ENCODE results near the gene TPR. TPM values are rescaled to one million over a fixed set of nuclear protein-coding genes. Genes with fewer than 3 reads are reported as not detected.
A peak's percentile ranks its signal among the peaks of the same experiment; 100 is the strongest.
"Not testable (repeated sequence)": the region's sequence is repeated elsewhere in the genome, so short reads cannot be mapped to it uniquely, and the experiment has no call there.

Gene TPR
- 68.6 and 82.5 TPM in 2 replicates for total RNA-seq (2014; rRNA removed; shearing (Covaris generic))

DNA sequence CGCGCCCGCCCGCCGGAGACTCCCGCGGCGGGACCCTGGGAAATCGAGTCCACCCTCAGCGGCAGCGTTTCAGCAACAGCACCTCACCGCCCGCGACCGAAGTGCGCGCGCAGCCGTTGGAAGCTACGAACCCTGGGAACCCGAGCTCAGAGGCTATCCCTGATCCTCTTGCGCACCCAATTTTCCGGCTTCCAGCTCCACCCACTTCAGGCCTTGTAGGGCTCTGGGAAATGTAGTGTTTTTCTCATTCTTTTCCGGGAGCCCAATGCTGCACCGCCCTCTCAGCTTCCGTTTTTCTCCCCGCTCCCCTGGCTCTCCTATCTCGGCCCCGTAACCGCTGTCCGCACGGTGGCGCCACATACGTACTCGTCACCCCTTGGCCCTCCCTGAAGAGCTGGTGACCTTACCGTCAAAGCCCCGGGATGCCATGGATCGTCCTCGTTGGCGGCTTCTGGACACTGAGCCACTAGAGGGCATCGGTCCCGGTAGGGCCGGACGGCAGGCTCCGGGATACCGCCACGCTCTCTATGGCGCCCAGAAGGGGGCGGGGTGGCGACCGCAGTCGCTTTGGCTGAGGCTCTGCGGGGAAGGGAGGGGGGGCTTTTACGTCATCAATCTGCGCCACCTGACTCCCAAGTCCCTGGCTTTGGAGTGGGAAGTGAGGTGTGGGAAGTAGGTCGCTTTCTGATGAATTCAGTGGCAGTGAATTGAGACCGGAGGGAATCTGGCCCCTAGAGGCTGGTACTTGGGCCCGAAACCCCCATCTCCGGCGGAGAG lies at the start of gene TPR, which contains the start of gene ODR4:
TSS of gene TPR (minus strand) at position 102 of the 777 bp plus-strand sequence. CDS start 225 bp downstream, outside the sequence.
TSS of gene ODR4 (plus strand) at position 687 of the 777 bp plus-strand sequence. CDS start 3,948 bp downstream, outside the sequence.
- DNase-seq (ENCODE audit: low spot score): peak; percentile 100

- DNase-seq (ENCODE audit: low spot score): no peak
Measured at GRCh38 chr1:186424539-186424938, 49.5 kb upstream of the TPR start.

- DNase-seq (ENCODE audit: low spot score): no peak
Measured at GRCh38 chr1:186421446-186421845, 46.4 kb upstream of the TPR start.

DNA sequence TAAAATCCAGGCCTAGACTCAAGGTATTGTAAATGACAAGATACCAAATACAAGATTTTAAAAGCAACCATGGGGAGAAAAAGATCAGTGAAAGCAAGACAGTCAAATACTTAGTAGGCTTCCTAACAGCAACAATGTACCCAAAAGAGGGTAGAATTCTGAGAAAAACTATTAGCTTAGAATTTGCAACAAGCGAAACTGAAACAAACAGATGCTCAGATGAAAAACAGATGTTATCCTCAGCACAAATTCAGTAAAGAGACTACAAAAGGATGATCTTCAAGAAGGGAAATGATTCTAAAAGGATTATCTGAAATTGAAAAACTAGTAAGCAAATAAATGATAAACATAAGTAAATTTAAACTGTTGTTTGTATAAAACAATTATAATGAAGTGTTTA lies 45.9 kb upstream of the TPR start:
- no peak for DNase-seq (ENCODE audit: low spot score)

- no peak for DNase-seq (ENCODE audit: low spot score)
Measured at GRCh38 chr1:186420311-186420710, 45.3 kb upstream of the TPR start.

DNA sequence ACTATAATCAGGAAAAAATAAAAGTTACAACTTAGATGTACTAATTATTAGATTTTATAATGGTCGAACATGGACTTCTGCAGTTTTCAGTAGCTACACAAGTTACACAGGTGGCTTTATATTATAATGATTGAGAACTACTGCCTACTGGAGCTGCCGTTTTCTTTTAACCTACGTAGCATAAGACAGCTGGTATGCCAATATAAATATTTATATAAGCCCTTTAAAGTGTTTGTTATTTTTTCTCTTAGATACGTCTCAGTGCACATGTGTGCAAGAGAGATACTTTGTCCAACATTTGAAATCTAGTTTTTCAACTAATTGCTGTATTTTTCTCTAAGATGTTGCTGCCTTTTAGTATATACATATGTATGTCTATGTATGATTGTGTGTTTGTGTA lies 43.5 kb upstream of the TPR start:
- DNase-seq (ENCODE audit: low spot score): no peak

GRCh38 chr1:186413319-186413718 lies 38.3 kb upstream of the TPR start:
- no peak for DNase-seq (ENCODE audit: low spot score)

- no peak for DNase-seq (ENCODE audit: low spot score)
Measured at GRCh38 chr1:186409091-186409490, 34.0 kb upstream of the TPR start.

GRCh38 chr1:186404454-186405051 lies 29.5 kb upstream of the TPR start:
- peak; percentile 66 for DNase-seq (ENCODE audit: low spot score)

DNA sequence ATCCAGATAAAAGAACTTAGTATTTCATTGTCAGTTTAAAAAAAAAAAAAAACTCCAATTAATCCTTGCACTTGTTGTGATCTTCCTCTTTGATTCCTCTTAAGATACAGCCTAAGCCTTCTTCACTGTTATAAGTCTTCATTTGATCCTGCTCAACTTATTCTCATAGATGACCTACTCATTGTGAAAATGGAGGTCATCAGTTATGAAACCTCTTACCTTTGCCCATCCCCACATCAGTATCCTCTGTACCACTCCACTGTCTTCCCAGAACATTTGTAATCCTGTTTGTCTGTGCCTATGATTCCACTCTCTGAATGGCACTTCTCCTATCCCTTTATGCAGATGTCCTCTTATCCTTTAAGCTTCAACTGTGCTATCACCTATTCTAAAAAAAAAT lies 28.6 kb upstream of the TPR start:
- no peak for DNase-seq (ENCODE audit: low spot score)

DNA sequence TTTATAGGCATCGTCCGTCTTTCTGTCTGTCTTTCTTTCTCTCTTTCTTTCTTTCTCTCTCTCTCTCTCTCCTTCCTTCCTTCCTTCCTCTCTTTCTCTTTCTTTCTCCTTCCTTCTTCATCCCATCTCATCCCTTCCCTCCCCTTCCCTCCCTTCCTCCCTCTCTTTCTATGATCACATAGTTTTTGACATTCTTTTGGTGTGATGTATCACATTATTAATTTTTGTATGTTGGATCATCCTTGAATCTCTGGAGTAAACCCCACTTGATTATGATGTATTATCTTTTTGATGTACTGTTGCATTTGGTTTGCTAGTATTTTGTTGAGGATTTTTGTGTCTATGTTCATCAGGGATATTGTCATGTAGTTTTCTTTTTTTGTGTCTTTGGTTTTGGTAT lies 26.4 kb upstream of the TPR start:
- DNase-seq (ENCODE audit: low spot score): not testable (repeated sequence)

GRCh38 chr1:186392711-186393110 lies 17.7 kb upstream of the TPR start:
- not testable (repeated sequence) for DNase-seq (ENCODE audit: low spot score)

GRCh38 chr1:186391841-186392240 lies 16.8 kb upstream of the TPR start:
- DNase-seq (ENCODE audit: low spot score): no peak

DNA sequence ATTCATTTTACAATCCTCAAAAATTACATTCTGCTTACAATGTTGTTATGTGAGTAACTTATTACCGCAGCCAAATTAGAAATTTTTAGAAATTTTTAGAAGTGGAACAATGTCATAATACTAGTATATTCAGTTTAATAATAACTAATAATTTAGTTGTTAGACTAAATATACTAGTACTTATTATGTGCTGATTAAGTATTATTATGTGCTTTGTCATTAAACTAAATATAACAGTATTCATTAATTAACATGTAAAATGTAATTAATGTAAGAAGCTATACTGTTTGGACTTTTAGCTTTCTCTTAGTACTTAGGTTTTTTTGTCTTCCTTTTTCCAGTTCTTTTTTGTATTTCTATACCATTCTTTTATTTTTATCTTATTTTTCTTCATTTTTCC lies 15.9 kb upstream of the TPR start:
- DNase-seq (ENCODE audit: low spot score): no peak

DNA sequence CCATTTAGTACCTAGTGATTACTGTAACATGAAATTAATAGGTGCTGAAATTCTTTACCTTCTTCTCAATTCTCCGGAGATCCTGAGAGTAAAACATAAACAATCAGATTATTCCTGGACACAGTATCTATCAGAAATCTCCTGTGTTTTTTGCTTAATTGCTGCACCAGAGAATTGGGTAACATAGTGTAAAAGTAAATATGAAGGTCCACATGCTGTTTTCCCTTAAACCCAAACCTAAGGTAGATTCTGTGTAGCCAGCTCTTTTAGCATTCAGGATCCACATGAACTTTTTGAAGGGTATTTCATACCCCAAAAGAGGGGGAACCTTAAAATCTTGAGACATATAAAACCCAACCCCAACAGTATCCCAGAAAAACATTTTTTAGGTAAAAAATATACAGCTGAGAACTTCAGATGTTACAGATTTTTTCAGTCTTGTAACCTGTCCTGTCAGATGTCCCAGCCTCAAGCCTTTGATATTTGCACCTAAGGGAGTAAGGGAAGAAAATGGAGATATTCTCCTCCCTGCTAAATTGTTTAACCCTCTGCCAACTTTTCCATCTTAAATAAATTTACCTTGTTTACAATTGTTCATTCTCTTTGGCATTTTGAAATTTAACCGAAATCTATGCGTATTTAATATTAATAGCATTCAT lies 11.8 kb upstream of the TPR start:
- DNase-seq (ENCODE audit: low spot score): no peak

DNA sequence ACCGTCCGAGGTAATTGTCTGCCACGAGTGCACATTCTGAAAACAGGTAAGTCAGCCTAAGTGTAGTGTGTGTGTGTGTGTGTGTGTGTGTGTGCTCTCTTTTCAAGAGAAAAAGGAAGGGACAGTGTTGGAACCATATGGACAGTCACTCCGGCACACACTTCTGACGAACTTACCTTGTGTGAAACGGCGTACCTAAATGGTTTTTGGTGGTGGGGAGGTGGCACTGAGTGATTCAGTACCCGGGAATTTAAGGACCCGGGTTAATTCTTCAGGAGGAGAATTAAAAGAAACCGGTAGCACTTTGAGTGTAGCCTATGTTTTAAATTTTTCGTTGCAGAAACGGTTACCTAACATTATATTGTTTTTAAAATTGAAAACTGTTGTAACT lies 871 bp upstream of the TPR start:
- DNase-seq (ENCODE audit: low spot score): no peak

GRCh38 chr1:186374303-186375151 lies 526 bp downstream of the TPR start:
- peak; percentile 69 for DNase-seq (ENCODE audit: low spot score)

DNA sequence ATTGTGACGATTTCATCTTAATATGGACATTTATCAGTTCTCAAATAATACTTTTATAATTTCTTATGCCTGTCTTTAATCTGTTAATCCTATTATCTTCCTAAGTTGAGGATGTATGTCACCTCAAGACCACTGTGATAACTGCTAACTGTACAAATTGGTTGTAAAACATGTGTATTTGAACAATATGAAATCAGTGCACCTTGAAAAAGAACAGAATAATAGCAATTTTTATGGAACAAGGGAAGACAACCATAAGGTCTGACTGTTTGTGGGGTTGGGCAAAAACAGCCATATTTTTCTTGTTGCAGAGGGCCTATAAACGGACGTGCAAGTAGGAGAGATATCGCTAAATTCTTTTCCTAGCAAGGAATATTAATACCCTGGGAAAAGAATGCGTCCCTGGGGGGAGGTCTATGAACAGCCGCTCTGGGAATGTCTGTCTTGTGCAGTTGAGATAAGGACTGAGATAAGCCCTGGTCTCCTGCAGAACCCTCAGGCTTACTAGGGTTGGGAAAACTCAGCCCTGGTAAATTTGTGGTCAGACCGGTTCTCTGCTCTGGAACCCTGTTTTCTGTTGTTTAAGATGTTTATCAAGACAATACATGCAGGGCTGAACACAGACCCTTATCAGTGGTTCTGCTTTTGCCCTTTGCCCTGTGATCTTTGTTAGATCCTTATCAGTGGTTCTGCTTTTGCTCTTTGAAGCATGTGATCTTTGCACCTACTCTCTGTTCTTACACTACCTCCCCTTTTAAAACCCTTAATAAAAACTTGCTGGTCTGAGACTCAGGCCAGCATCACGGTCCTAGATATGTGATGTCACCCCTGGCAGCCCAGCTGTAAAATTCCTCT lies 27.0 kb downstream of the TPR start:
- not testable (repeated sequence) for DNase-seq (ENCODE audit: low spot score)

DNA sequence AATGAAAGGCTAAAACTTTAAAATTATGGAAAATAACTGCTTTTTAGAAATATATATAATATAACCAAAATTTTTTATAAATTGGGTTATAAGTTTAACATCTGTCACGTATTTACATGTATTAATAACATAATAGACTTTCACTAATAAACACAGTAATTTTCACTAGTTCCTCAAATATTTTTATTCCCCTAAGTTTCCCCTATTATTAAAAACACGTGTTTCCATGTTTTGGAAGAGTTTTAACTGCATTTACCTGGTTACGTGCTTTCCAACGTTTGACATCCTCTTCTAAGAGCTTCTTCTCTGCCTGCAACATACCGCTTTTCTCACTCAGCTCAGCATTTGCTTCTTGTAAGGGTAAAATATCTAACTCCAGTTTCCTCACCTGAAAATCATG lies 34.3 kb downstream of the TPR start:
- no peak for DNase-seq (ENCODE audit: low spot score)

DNA sequence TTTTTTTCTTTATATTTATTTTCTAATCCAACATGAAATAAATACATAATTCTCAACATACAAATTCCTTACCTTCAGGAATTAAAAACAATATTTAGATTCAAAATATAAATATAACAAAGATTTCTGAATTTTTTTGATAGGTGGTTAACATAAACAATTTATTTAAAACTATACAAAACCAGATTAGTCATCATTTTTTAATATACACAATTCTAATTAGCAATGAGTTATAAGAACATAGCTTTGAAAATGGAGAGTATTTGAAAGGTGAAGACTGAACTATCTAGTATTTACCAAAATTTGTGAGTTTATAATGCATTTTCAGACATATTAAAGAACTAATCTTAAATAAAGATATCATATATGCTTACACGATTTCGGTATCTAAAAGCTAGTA lies 37.5 kb downstream of the TPR start:
- DNase-seq (ENCODE audit: low spot score): no peak

DNA sequence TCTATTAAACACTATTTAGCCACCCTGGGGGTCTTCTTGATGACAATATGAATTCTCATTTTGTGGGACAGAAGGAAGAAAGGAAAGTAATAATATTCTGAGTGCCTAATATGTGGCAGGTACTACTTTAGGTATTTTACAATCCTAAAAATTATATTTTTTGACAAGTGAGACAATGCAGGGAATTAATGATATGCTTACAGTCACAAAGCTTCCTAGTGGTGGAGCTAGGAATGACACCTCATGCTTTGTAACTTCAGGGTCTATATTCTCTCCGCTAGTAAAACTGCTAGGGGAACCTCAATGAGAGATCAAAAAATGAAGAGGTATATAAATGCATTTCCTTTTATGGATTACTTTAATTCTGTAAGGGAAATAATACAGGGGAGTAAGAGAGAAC lies 44.3 kb downstream of the TPR start:
- no peak for DNase-seq (ENCODE audit: low spot score)

All from A172 (cell line).